ENCODE measurements around the gene GLRX.

The GLRX gene

DNA sequence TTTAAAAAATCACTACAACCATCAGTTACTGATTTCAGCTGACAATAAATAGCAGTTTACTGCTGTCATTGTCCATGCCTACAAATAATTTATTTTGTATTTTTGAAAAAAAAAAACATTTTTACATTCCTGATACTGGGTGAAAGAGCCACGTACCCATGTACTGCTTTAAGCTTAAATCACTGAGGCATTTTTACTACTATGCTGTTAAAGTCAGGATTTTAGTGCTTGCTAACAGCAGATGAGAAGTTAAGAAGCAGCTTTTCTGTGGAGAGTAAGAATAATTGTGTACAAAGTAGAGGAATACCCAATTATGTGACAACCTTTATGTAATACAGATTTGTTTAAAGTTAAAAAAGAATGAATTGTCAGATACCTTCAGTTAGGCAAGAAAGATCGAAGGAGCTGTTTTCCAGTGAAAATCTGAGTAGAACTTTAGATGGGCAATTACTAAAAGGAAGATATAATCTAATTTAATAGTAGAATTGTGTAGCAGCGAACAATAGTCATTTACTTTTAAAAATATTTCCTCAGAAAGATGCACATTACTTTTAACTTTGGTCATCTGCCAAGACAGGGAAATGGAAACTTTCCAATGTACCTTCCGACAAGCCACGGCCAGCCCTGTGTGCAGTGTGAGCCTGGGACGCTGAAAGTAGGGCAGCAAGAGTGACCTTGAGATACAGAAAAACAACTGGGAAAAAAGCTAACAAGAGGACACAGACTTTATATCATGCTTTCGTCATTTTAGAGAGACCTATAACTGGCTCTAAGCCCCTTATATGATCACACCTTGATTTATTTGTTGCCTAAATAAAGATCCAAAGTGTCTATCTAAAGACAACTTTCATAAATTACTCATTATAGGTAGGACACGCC lies 51.5 kb downstream of the GLRX start:
- TF ChIP-seq, protein P1, sequence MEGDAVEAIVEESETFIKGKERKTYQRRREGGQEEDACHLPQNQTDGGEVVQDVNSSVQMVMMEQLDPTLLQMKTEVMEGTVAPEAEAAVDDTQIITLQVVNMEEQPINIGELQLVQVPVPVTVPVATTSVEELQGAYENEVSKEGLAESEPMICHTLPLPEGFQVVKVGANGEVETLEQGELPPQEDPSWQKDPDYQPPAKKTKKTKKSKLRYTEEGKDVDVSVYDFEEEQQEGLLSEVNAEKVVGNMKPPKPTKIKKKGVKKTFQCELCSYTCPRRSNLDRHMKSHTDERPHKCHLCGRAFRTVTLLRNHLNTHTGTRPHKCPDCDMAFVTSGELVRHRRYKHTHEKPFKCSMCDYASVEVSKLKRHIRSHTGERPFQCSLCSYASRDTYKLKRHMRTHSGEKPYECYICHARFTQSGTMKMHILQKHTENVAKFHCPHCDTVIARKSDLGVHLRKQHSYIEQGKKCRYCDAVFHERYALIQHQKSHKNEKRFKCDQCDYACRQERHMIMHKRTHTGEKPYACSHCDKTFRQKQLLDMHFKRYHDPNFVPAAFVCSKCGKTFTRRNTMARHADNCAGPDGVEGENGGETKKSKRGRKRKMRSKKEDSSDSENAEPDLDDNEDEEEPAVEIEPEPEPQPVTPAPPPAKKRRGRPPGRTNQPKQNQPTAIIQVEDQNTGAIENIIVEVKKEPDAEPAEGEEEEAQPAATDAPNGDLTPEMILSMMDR (IDR thresholded peaks at IDR 0.05; ENCODE audit: control insufficient read depth, extremely low read depth, insufficient read depth), result no peak
- H3K4me3 ChIP-seq (ENCODE audit: low read depth, low read length), result no peak overlapping the region
- no peak for DNase-seq (ENCODE audit: low read depth)

DNA sequence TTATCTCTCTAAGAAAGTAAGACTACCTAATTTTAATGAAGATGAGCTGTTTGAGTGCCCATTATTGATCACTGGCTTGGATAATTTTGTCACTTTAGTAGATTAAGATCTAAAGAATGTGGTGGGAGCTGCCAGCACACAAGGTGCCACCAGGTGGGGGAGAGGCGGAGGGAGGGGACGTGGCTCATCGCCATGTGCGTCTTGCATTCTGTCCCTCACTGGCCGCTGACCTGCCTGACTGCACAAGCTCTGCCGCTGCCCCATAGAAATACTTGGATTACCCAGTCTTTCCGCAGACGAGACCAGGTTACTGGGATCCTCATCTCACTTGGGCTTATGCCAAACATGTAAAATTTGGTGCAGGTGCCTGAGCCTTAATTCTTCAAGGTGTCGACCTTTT lies 53.8 kb downstream of the GLRX start:
- no peak overlapping the region for H3K4me3 ChIP-seq (ENCODE audit: low read depth, low read length)
- no peak for DNase-seq (ENCODE audit: low read depth)
- TF ChIP-seq, protein P1 (IDR thresholded peaks at IDR 0.05; ENCODE audit: control insufficient read depth, extremely low read depth, insufficient read depth), result no peak

DNA sequence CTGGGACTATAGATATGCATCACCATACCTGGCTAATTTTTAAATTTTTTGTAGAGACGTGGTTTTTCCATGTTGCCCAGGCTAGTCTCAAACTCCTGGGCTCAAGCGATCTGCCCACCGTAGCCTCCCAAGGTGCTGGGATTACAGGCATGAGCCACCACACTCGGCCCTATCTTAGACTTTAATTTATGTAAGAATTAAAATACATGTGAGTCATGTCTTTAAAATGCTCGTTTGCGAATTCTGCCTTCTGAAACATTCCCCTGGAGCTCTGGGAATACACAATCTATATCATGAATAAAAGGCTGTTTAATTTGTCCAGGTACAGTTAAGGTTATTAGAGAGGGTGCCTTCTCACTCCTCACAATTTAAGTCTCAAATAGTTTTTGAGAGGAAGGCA lies 58.6 kb downstream of the GLRX start:
- DNase-seq (ENCODE audit: low read depth), result no peak
- TF ChIP-seq, protein P1 (IDR thresholded peaks at IDR 0.05; ENCODE audit: control insufficient read depth, extremely low read depth, insufficient read depth), result no peak
- H3K4me3 ChIP-seq (ENCODE audit: low read depth, low read length), result no peak overlapping the region

Measured in LNCaP clone FGC (cell line).